HG03521 (cell line): ENCODE measurements around the gene RCL1.
"Not testable (repeated sequence)": the region's sequence is repeated elsewhere in the genome, so short reads cannot be mapped to it uniquely, and the experiment has no call there.

ENCODE experiments used
- ATAC-seq: cut with Tn5 transposase; IDR thresholded peaks from one replicate; pipeline ENCODE4 v1.9.1; 2021; ENCODE audit warnings: mild to moderate bottlenecking, moderate library complexity; ENCODE audit not compliant: unreplicated experiment

The RCL1 gene

GRCh38 chr9:4792572-4793458 lies at the start of gene RCL1:
Gene RCL1, plus strand, starts transcription at chr9:4792944. Its CDS starts 148 bp downstream, at chr9:4793092.
- peak; percentile 96 for ATAC-seq

- ATAC-seq = no peak
Observed at GRCh38 chr9:4743131-4743875, 49.4 kb upstream of the RCL1 start.

GRCh38 chr9:4746278-4747030 lies 46.3 kb upstream of the RCL1 start:
- no peak for ATAC-seq

- no peak for ATAC-seq
Observed at GRCh38 chr9:4748612-4749011, 44.1 kb upstream of the RCL1 start.

- no peak for ATAC-seq
Observed at GRCh38 chr9:4750023-4750673, 42.6 kb upstream of the RCL1 start.

GRCh38 chr9:4754530-4754929 lies 38.2 kb upstream of the RCL1 start:
- ATAC-seq = not testable (repeated sequence)

GRCh38 chr9:4755026-4755609 lies 37.6 kb upstream of the RCL1 start:
- no peak for ATAC-seq

GRCh38 chr9:4756420-4756819 lies 36.3 kb upstream of the RCL1 start:
- ATAC-seq = no peak

- ATAC-seq = no peak
Observed at GRCh38 chr9:4760122-4760521, 32.6 kb upstream of the RCL1 start.

- ATAC-seq = peak; percentile 93
Observed at GRCh38 chr9:4762108-4762885, 30.4 kb upstream of the RCL1 start.

GRCh38 chr9:4762886-4763541 lies 29.7 kb upstream of the RCL1 start:
- ATAC-seq = no peak

- no peak for ATAC-seq
Observed at GRCh38 chr9:4764033-4764432, 28.7 kb upstream of the RCL1 start.

- no peak for ATAC-seq
Observed at GRCh38 chr9:4768681-4769080, 24.1 kb upstream of the RCL1 start.

- ATAC-seq = no peak
Observed at GRCh38 chr9:4769321-4770080, 23.2 kb upstream of the RCL1 start.

GRCh38 chr9:4771788-4772187 lies 21.0 kb upstream of the RCL1 start:
- ATAC-seq = no peak

- no peak for ATAC-seq
Observed at GRCh38 chr9:4774209-4774608, 18.5 kb upstream of the RCL1 start.

- not testable (repeated sequence) for ATAC-seq
Observed at GRCh38 chr9:4774958-4775357, 17.8 kb upstream of the RCL1 start.

GRCh38 chr9:4780651-4781050 lies 12.1 kb upstream of the RCL1 start:
- ATAC-seq = no peak
